GM20431 (cell line): ENCODE measurements around the gene GPR153.

ENCODE experiments used
- in situ Hi-C: fragments of 300-500 bp; cut with MseI, MboI; formaldehyde crosslinking; loops from one replicate; pipeline ENCODE4 v1.15.0; 2020; ENCODE audit warnings: low sequenced_read_pairs; ENCODE audit not compliant: unreplicated experiment

GPR153 gene

DNA sequence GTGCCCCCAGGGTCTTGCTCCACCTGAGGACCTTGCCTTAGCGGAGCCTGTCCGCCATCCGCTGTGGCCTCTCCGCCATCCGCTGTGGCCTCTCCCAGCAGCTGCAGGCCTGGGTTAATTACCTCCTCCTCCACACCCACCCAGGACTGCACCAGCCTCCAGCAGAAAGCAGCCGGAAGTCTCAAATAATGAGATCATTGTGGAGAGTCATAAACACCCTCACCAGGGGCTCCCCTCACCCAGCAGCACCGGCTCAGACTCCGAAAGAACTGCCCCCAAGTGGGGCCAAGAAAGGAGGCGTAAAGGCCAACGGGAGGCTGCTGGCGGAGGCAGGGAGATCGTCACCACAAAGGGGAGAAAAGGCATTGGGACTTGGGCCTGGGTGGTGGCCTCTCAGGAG lies 10.7 kb upstream of the GPR153 start:
- in situ Hi-C loops = loop anchor here (25.0 kb wide), 1 partner anchor 141 kb away; the partner anchor contains the start of genes ESPN and HES2

DNA sequence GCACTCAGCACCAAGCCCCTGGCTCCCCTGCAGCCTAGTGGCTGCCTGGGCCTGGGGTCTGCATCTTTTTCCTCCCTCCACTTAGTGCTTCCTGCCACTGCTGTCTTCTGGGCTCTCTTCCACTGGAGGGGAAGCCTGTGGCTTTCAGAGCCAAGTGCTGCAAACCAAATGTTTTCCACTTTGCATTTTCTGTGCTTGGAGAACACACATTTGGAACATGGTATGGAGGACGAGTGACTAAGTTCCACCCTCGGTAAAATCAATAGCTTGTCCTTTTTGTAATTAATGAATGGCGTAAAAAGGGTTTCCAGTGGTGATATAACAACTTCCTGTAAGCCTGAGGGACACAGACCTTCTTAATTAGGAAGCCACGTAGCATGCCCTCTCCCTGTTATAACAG lies 10.1 kb upstream of the GPR153 start:
- in situ Hi-C loops = loop anchor here (25.0 kb wide), 1 partner anchor 141 kb away; the partner anchor contains the start of genes ESPN and HES2

DNA sequence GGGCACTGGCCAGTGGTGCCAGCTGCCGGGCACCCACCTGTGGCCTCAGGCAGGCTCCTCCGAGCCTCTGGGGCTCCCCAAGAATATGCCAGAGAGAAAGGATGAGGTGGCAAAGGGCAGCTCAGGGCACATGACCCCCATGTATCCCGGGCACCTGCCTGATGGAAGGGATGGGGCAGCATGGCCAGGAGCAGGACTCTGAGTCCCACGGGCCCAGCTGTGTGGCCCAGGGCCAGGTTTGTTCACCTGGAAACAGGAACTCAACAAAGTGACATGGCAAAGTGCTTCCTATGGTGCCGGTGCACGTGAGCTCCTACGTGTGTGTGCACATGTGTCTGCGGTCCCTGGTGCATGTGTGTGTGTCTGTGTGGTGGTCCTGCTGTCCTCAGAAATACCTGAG lies 9.5 kb upstream of the GPR153 start:
- in situ Hi-C loops = loop anchor here (25.0 kb wide), 1 partner anchor 142 kb away; the partner anchor contains the start of genes ESPN and HES2

DNA sequence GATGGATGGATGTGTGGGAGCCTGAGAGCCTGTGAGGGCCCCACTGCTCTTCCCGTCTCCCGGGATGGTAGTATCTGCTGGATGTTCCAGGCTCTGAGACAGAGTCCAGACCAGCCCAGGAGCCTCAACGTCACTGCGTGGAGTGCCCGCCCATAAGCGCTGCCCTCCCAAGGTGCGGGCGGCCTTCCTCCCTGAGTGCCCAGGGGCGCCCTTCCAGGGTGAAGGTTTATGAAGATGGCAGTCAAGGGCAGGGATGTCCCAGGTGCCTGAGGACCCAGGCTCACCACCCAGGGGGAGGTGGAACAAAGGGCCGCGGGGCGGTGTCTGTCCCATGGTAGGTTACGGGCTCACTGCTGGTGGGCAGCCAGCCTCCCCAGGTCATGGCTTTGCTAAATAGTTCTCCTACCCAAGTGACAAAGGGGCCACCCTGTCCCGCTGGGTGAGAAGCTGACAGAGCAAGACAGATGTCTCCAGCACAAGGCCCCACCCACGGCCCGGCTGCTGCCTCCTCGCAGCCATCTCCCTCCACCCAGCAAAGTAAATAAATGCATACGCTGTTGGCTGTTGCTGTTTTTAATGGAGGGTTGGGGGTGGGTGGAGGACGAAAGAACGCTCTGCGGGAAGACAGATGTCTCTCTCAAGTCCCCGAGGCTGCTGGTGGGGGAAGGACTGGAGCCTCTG lies 9.0 kb upstream of the GPR153 start:
- in situ Hi-C loops = loop anchor here (25.0 kb wide), 1 partner anchor 142 kb away; the partner anchor contains the start of genes ESPN and HES2

DNA sequence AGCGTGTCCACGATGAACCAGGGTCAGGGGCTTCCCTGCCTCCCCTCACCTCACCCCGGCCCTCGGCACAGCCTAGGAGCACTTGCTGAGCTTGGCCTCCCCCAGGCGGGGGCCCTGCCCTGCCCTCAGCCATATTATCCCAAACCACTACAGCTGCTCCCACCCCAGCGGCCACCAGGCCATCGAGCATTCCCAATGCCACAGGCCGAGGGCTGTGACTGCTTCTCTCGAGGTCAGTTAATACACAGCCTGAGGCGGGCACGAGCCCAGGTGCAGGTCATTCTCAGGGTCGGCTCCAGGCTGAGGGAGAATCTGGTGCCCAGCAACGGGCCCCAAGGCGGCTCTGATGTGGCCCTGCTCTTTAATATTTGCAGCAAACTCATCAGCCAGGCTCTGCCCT lies 8.4 kb upstream of the GPR153 start:
- in situ Hi-C loops = loop anchor here (25.0 kb wide), 1 partner anchor 143 kb away; the partner anchor contains the start of genes ESPN and HES2

DNA sequence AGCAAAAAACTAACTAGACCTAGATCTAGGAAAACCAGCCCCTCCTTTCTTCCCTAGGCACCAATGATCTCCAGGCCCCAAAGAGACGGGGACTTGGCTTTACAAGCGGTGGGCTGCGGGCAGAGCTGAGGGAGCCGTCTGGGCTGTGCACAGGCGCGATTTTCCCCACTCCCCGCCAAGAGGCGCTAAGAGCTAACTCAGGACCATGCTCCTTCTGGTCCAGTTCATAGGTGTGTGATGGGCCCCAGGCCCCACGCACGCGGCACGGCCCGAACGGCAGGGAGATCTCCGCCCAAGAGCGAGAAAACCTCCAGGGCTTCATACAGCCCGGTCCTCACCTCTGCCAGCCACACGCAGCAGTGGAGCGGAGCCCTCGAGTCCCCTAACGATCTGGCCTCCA lies 7.5 kb upstream of the GPR153 start:
- in situ Hi-C loops = loop anchor here (25.0 kb wide), 1 partner anchor 144 kb away; the partner anchor contains the start of genes ESPN and HES2

DNA sequence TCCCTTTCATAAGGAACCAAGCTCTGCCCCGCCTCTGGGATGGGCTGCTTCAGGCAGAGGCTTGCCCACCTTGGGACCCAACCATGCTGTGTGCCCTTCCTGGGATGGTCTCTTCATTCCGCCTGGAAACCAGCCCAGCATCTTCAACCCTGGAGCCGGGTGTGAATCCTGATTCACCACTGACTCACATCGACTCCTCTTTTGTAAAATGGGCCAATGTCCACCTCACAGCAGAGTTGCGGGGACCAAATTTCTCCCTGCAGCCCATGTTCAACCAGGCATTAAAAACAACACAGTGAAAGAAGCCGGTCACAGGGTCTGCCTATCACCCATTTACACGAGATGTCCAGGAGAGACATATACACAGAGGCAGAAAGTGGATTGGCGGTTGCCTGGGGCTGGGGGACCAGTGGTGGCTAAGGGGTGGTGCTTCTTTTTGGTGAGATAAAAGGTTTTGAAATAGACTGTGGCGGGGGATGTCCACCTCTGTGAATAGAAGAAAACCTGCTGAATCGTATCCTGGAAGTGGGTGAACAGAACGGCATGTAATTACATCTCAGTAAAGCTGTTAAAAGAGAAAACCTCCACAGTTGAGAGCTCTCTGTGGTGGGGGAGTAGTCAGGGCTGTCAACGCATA lies 6.9 kb upstream of the GPR153 start:
- in situ Hi-C loops = loop anchor here (25.0 kb wide), 1 partner anchor 144 kb away; the partner anchor contains the start of genes ESPN and HES2

DNA sequence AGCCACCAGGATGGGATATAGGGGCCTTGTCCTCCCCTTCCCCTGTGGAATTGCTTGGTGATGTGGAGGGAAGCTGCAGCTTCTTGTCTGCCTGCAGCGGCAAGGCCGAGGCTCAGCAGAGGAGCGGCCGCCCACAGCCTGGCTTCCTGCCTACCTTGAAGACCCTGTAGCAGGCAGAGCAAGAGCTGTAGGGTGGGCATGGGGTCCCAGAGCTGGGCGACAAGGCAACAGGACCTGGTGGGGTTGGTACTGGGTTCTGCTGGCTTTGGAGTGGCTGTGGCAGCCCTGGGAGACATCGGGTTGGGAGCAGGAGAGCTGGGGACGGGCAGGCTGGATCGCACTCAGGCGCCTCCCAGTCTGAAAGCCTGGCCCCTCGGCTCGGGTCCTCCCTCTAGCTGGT lies 5.7 kb upstream of the GPR153 start:
- in situ Hi-C loops = loop anchor here (25.0 kb wide), 1 partner anchor 146 kb away; the partner anchor contains the start of genes ESPN and HES2

DNA sequence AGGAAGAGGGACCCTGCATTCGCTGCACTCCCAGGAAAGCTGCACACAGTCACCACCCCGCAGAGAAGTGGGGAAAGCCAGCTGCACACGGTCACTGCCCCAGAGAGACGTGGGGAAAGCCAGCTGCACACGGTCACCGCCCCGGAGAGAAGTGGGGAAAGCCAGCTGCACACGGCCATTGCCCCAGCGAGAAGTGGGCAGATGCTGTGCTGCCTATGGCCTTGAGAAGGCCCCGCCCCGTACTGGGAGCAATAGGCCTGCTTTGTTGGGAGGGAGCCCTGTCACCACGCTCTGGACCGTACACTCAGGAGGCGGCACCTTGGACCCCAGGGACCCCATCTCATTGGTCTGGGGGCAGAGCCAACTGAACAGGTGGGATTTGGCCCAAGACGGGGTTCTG lies 4.3 kb upstream of the GPR153 start:
- in situ Hi-C loops = loop anchor here (25.0 kb wide), 1 partner anchor 147 kb away; the partner anchor contains the start of genes ESPN and HES2

DNA sequence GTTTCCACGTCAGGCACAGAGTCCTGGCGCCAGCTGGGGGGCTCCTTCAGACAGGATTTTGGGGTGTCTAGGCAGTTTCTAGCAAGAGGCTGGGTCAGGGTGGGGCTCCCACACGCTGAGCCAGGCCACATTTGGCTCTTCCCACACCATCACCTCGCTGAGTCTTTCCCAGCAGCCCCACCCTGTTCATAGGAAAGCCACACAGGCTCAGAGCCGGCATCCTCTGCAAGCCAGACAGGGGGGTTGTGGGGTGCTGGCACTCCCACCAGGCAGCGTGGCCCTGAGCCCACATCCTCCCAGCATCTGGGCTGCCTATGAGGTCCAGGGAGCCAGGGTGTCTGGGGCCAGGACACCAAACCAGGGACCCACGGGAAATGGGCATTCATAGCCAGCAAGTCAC lies 2.8 kb upstream of the GPR153 start:
- in situ Hi-C loops = loop anchor here (25.0 kb wide), 1 partner anchor 149 kb away; the partner anchor contains the start of genes ESPN and HES2

DNA sequence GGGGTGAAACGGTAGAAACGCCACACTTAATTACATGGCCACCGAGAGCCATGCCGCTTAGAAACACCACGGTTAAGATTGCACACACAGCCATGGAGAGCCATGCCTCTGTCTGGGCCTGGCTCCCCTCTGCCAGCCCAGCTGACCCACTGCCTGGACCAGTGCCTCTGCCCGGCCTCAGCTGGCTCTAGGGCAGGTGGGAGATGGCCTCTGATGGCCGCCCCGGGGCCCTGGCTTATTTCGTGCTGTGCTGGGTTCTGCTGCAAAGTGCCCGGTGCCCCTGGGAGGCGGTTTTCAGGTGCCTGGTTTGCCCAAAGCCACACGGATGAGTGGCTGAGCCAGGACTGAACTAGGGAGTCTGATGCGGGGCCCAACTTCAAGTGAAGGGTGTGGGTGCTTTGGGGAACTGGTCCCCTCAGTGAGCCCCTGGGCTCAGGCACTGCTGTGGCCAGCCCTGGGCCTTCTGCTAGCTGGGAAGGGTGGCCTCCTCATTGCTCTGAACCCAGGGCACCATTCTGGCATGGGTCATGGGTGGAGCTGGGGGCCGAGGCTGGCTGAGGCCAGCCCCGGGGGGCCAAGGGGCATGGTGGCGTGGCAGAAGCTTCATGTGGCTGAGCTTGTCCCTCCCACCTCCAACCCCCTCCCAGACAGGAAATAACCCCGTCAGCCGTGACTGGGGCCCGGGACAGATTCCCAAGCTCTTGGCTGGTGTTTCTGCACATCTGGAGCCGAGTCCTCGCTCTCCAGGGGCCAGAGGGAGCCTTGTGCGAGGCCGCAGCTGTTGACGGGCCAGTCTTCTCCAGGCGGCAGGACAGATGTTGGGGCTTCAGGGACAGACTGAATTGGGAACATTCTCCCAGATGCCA lies 1.9 kb upstream of the GPR153 start:
- in situ Hi-C loops = loop anchor here (25.0 kb wide), 1 partner anchor 150 kb away; the partner anchor contains the start of genes ESPN and HES2

DNA sequence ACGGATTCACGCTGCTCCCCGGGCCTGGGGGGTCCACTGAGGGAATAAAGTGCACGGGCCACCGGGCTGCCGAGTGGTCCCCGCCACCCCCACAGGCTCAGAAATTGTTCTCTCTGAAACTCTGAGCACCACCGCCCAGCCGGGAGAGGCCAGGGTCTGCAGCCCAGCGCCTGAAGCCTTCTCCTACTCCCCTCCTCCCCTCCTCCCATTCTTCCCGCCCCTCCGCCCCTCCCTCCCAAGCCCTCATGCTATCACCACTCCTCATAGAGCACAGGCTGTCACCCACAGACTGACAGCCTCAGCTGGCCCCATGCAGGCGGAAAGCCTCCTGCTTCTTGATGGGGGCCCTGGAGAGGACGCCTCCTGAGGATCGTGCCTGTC lies 707 bp upstream of the GPR153 start:
- in situ Hi-C loops = loop anchor here (25.0 kb wide), 1 partner anchor 151 kb away; the partner anchor contains the start of genes ESPN and HES2

DNA sequence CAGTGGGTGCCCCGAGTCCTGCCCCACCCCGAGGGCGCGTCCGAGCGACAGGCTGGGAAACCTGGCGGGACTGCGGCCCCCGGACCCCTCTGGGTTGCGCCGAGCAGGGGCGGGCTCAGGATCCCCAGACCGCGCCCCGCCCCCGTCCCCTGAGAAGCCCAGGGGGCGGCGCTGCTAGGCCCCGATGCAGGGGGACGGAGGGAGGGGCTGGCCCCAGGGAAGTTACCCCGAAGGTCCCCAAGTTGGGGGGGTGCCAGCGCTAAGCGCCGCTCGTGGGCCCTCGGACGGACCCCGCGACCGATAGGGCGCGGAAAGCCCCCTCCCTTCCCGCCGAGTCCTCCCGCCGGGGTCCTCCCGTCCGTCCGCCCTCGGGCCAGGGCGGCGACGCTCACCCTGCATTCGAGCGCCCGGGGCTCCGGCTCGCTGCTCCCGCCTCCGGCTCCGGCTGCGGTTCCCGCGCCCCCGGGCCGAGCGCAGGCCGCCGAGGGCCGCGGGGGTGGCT lies 414 bp downstream of the GPR153 start:
- in situ Hi-C loops = loop anchor here (25.0 kb wide), 1 partner anchor 152 kb away; the partner anchor contains the start of genes ESPN and HES2

DNA sequence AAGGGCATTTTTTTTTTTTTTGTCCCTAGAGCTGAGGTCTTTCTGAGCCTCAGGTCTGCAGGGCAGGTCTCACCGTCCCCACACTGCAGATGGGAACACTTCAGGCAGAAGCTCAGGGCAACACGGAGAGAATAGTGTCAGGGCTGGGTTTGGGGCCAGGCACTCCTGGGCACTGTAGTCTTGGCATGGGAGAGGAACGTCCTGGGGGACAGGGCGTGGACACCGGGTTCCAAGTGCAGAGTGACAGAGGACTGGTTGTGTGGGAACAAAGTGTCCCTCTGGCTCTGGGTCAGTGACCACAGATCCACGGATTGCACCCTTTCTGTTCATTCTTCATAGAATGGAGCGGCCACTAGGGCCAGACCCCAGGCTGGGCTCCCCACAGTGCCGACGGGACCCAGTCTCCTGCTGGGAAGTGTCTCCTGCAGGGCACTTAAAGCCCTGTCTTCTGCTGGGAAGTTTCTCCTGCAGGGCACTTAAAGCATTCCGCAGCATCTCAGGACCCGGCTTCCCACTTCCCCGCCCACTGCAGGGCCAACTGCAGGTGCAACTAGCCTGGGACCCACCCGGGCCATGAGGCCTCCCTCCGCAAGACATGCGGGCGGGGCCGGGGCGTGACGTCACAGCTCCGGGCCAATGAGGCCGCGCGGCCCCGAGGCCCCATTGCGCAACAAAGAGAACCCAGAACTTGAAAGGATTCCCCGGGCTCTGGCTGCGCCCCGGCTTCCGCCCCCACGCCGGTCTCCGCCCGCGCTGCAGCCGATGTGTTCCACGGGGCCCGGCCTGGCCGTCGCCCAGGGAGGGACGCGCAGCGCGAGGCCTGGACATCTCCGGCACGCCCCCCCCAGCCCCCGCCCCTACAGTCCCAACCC lies 1.2 kb downstream of the GPR153 start:
- in situ Hi-C loops = loop anchor here (25.0 kb wide), 1 partner anchor 153 kb away; the partner anchor contains the start of genes ESPN and HES2

DNA sequence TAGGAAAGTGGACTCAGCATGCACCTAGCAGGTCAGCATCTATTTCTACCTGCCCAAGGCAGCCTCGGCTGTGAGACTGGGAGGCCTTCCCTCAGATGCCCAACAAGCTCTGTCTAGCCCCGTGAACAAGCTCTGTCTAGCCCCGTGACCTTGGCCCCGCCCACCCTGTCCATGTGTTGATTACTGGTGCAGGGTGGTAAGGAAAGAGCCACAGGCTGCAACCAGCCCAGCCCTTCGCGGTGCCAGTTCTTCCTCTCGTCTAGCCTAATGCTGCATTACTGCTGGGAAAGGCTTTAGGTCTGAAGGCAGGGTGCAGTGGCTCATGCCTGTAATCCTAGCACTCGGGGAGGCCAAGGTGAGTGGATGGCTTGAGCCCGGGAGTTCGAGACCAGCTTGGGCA lies 2.2 kb downstream of the GPR153 start:
- in situ Hi-C loops = loop anchor here (25.0 kb wide), 1 partner anchor 154 kb away; the partner anchor contains the start of genes ESPN and HES2

DNA sequence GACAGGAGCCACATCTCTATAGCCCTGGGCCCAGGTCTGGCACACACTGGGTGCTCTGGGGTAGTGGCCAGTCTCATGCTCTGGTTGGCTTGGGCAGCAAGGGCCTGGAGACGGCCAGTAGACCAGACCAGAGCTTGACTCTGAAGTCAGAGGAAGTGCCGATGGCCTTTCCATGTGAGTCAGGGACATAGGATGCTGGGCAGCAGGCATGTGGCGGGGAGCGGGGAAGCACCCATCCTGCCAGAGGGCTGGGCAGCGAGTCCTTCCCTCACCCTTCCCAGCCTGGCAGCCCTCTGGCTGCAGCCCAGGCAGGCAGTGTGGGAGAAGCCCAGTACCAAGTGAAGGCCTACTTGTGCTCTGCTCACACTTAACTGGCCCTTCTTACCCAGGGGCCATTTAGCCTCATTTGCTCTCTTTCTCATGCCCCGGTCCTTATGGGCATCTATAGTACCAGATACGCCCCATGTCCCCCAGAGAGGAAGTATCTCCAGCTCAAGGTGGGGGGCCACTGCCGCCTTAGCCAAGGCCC lies 3.3 kb downstream of the GPR153 start:
- in situ Hi-C loops = loop anchor here (25.0 kb wide), 1 partner anchor 155 kb away; the partner anchor contains the start of genes ESPN and HES2

DNA sequence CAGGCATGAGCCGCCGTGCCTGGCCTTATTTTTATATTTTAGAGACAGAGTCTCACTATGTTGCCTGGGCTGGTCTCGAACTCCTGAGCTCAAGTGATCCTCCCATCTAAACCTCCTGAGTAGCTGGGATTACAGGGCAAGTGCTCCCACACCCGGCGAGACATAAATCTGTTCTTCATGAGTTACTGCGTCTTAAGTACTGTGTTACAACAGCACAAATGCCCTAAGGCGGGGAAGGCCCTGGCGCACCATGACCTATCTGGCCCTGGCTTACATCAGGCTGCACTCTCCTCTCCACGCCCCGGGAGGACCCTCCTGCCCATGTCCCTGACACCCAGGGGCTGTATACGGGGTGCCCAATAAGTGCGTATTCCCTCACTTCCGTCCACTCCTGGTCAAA lies 4.3 kb downstream of the GPR153 start:
- in situ Hi-C loops = loop anchor here (25.0 kb wide), 1 partner anchor 156 kb away; the partner anchor contains the start of genes ESPN and HES2

DNA sequence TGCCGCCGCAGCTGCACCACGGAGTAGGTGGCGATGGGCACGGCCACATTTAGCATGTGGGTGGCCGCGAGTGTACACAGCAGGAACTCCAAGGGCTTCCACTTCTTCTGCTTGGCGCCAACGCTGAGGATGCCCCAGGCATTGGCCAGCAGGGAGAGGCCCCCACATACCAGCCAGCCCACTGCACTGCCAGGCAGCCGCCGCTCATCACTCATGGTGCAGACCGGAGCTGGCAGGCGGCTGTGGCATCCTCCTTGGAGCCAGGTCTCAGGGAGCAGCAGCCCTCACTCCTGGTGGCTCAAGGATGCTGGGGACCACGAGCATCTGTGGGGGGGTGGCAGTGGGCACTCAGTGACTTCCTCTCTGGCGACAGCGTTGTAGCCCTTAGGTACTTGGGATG lies 6.2 kb downstream of the GPR153 start:
- in situ Hi-C loops = loop anchor here (25.0 kb wide), 1 partner anchor 158 kb away; the partner anchor contains the start of genes ESPN and HES2
